ENCODE measurements around the gene BIRC5.

Gene BIRC5

DNA sequence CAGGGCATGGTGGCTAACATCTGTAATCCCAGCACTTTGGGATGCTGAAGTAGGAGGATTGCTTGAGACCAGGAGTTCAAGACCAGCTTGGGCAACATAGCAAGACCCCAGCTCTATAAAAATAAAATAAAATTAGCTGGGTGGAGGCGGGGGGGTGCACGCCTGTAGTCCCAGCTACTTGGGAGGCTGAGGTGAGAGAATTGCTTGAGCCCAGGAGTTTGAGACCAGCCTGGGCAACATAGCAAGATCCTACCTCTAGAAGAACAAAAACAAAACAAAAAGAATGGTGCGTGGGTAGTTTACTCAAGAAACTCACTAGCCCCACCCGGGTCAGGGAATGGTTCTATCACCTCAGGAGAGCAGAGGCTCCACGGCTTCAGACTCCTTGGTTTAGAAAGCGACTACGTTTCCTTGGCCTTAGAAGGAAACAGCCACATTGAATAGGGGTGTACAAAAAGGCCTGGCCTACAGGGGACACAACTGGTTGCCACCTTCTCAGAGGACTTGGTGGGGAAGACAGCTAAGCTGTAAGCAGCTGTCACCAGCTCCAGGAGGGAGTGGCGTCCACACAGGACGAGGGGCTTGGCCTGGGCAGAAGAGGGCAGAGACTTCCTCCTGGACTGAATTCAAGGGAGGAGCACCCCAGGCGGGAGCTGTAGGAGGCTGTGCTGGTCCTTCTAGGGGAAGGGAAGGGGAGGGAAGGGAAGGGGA lies 27.9 kb upstream of the BIRC5 start:
- peaks cover 32% of the 10 kb centered on the region for H3K4me1 ChIP-seq (ENCODE audit: control insufficient read depth, insufficient read depth, low read length)
- H3K9me3 ChIP-seq (replicated peaks; ENCODE audit: low read length): no peaks in the 10 kb centered on the region
- H3K9ac ChIP-seq (ENCODE audit: low read depth, low read length): peak overlapping the region; percentile 87
- no peaks in the 10 kb centered on the region for H3K27me3 ChIP-seq (ENCODE audit: control insufficient read depth, insufficient read depth, low read length)
- peak overlapping the region; percentile 99 for H3K4me2 ChIP-seq (ENCODE audit: low read length)
- peaks cover 13% of the 10 kb centered on the region for H3K36me3 ChIP-seq (ENCODE audit: insufficient read depth, low read length)
- peak overlapping the region; percentile 97 for H3K4me3 ChIP-seq (ENCODE audit: low read length)

DNA sequence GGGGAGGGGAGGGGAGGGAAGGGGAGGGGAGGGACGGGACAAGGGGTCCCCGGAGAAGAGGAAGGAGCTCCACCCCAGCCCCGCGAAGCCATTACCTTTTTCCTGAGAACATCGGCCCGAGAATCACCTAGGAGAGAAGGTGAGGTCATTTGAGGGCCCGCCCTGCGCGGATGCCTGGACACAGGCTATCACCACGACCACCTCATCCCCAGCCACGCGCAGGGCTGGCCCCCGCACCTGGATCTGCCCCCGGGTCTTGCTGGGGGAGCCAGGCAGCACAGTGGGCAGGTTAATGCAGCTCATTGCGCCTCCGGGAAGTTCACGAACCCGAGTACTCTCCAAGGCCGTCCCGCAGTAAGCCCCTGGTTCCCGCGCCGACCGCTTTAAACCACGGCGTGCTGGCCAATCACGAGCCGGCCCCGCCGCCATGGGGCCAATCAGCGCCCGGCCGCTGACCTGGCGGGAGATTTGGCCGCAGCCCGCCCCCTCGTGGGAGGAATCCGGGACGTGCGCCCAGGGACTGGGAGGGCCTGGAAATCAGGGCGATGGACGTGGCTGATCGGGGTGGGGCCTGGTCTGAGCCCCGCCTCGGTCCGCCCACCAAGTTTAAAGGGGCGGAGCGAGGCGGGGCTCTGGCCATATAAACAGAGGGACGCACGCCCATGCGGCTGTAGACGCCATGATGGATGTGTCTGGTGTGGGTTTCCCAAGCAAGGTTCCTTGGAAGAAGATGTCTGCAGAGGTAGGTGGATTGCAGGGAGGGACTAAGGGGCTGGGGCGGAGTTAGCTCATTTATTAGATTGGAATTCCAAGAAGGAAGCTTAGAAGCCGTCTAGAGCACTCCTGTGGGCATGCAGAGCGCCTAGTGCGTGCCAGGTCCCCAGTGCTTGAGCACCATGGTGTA lies 27.1 kb upstream of the BIRC5 start, which contains the start of the genes AFMID and TK1:
AFMID (plus strand) TSS at position 671 of the 904 bp plus-strand sequence; CDS start at position 680, 9 bp downstream.
TK1 (minus strand) TSS at position 361 of the 904 bp plus-strand sequence; CDS start at position 303, 58 bp downstream.
- peak within 1 kb of the TSS; percentile 99 for H3K4me2 ChIP-seq (ENCODE audit: low read length)
- H3K36me3 ChIP-seq (ENCODE audit: insufficient read depth, low read length): peaks cover 15% of the 10 kb centered on the region
- H3K9ac ChIP-seq (ENCODE audit: low read depth, low read length): peak within 1 kb of the TSS; percentile 87
- peaks cover 32% of the 10 kb centered on the region for H3K4me1 ChIP-seq (ENCODE audit: control insufficient read depth, insufficient read depth, low read length)
- no peaks in the 10 kb centered on the region for H3K27me3 ChIP-seq (ENCODE audit: control insufficient read depth, insufficient read depth, low read length)
- H3K4me3 ChIP-seq (ENCODE audit: low read length): peak within 1 kb of the TSS; percentile 97
- no peaks in the 10 kb centered on the region for H3K9me3 ChIP-seq (replicated peaks; ENCODE audit: low read length)

DNA sequence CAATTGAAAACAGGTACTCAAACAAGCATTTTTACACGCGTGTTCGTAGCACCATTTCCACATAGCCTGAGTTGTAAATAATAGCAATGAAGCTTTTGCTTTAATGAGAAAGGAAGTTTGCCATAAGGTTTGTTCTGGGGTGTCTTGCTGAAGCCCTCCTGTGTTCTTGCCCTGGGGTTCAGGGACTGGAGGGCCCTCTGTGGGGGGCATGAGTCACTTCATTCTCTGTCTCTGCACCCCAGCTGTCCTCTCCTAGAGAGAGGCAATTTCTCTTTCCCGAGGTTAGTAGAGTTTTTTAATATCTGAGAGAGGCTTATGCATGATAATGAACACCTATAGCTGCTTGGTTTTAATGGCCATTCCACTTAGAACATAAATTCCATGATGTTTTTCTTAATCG lies 17.3 kb upstream of the BIRC5 start:
- Histone ChIP-seq H3K4me3 (ENCODE audit: low read length) (no peak overlapping the region), H3K9me3 (replicated peaks; ENCODE audit: low read length) (no peaks in the 10 kb centered on the region), H3K27me3 (ENCODE audit: control insufficient read depth, insufficient read depth, low read length) (no peaks in the 10 kb centered on the region), H3K4me1 (ENCODE audit: control insufficient read depth, insufficient read depth, low read length) (no peaks in the 10 kb centered on the region), H3K9ac (ENCODE audit: low read depth, low read length) (no peak overlapping the region), H3K36me3 (ENCODE audit: insufficient read depth, low read length) (peaks cover 19% of the 10 kb centered on the region), H3K4me2 (ENCODE audit: low read length) (no peak overlapping the region)

DNA sequence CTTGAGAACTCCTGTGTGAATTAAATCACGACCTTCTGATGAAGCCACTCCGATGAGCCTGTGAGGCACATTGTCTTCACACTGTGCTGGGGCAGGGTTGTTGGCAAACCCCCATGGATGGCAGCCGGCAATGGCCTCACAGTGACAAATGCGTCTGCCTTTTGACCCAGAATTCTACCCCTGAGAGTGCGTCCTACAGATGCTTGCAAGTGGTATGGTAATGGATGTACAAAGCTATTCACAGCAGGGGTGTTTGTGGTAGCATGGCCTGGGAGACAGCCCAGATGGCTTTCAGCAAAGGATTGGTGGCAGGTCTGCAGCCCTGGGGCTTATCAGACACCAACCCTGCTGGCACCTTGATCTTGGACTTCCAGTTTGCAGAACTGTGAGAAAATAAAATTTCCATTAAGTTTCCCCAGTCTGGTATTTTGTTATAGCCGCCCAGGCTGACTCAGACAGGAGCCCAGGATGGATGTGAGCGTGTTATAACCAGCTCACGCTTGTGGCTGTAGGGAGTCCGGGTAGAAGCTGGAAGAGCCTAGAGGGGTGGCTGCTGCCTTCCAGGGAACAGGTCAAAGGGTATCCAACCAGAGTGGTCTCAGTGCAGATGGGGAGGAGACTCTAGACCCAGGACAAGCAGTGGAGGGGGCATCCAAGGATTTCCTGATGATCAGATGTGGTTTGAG lies 16.8 kb upstream of the BIRC5 start:
- Histone ChIP-seq H3K4me2 (ENCODE audit: low read length) (no peak overlapping the region), H3K4me3 (ENCODE audit: low read length) (no peak overlapping the region), H3K36me3 (ENCODE audit: insufficient read depth, low read length) (peaks cover 19% of the 10 kb centered on the region), H3K9ac (ENCODE audit: low read depth, low read length) (no peak overlapping the region), H3K4me1 (ENCODE audit: control insufficient read depth, insufficient read depth, low read length) (no peaks in the 10 kb centered on the region), H3K27me3 (ENCODE audit: control insufficient read depth, insufficient read depth, low read length) (no peaks in the 10 kb centered on the region), H3K9me3 (replicated peaks; ENCODE audit: low read length) (no peaks in the 10 kb centered on the region)

DNA sequence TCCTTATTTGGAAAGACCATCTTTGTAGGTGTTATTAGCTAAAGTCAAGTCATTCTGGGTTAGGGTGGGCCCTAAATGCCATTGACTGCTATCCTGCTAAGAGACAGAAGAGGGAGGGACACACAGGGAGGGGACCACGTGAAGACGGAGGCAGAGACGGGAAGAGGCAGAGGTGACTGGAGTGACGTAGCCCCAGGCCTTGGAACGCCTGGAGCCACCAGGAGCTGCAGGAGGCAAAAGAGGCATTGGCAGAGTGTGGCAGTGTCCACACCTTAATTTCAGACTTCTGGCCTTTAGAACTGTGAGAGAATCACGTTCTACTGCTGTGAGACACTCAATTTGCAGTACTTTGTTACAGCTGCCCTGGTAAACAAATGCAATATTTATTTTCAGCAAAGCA lies 13.6 kb upstream of the BIRC5 start:
- Histone ChIP-seq H3K4me1 (ENCODE audit: control insufficient read depth, insufficient read depth, low read length) (no peaks in the 10 kb centered on the region), H3K9me3 (replicated peaks; ENCODE audit: low read length) (no peaks in the 10 kb centered on the region), H3K27me3 (ENCODE audit: control insufficient read depth, insufficient read depth, low read length) (no peaks in the 10 kb centered on the region), H3K4me2 (ENCODE audit: low read length) (no peak overlapping the region), H3K36me3 (ENCODE audit: insufficient read depth, low read length) (peaks cover 30% of the 10 kb centered on the region), H3K9ac (ENCODE audit: low read depth, low read length) (no peak overlapping the region), H3K4me3 (ENCODE audit: low read length) (no peak overlapping the region)

DNA sequence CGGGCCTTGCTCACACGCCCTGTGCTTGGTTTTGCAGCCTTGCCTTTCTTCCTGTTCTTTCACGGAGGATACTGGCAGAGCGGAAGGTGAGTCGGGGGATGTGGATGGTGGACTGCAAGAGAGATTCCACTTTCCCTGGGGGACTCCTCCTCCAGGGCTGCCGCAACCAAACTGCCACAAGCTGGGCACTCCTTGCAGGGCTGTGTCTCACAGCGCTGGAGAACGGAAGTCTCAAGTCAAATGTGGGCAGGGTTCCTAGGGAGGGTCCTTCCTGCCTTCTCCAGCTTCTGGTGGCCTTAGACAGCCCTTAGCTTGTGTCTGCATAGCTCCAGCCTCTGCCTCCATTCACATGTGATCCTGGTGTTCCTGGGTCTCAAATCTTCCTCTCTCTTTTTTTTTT lies 11.4 kb upstream of the BIRC5 start:
- H3K9ac ChIP-seq (ENCODE audit: low read depth, low read length): no peak overlapping the region
- no peaks in the 10 kb centered on the region for H3K4me1 ChIP-seq (ENCODE audit: control insufficient read depth, insufficient read depth, low read length)
- H3K9me3 ChIP-seq (replicated peaks; ENCODE audit: low read length): no peaks in the 10 kb centered on the region
- no peak overlapping the region for H3K4me2 ChIP-seq (ENCODE audit: low read length)
- H3K36me3 ChIP-seq (ENCODE audit: insufficient read depth, low read length): peaks cover 16% of the 10 kb centered on the region
- H3K27me3 ChIP-seq (ENCODE audit: control insufficient read depth, insufficient read depth, low read length): no peaks in the 10 kb centered on the region
- H3K4me3 ChIP-seq (ENCODE audit: low read length): no peak overlapping the region

DNA sequence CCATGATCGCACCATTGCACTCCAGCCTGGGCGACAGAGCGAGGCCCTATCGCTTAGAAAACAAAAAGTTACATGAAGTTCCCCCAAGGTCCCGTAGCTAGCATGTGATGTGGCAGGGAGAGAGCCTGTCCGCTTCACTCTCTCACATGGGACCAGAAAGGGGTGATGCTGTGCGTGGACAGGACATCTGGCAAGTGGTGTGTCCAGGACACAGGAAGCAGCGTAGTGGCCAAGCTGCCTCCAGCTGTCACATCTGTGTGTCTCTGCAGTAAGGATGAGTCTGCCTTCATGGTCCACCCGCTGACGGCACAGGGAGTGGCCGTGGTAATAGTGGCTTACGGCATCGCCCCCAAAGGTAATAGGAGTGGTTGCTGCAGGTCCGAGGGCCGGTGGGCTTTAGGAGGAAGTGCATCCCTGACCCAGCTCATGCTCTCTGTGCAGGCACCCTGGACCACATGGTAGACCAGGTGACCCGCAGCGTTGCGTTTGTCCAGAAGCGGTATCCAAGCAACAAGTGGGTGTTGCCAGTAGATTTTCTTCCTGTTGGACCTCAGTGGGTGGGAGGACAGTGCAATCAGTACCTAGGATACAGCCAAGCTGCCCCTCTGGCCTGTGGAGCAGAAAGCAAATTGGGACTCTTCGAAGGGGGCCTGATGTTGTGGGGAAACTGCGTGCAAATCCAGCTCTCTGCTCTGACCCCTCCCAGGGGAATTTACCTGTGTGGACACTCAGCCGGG lies 9.5 kb upstream of the BIRC5 start:
- Histone ChIP-seq H3K4me3 (ENCODE audit: low read length) (no peak overlapping the region), H3K9me3 (replicated peaks; ENCODE audit: low read length) (no peaks in the 10 kb centered on the region), H3K27me3 (ENCODE audit: control insufficient read depth, insufficient read depth, low read length) (no peaks in the 10 kb centered on the region), H3K4me1 (ENCODE audit: control insufficient read depth, insufficient read depth, low read length) (no peaks in the 10 kb centered on the region), H3K36me3 (ENCODE audit: insufficient read depth, low read length) (peaks cover 18% of the 10 kb centered on the region), H3K4me2 (ENCODE audit: low read length) (no peak overlapping the region), H3K9ac (ENCODE audit: low read depth, low read length) (no peak overlapping the region)

DNA sequence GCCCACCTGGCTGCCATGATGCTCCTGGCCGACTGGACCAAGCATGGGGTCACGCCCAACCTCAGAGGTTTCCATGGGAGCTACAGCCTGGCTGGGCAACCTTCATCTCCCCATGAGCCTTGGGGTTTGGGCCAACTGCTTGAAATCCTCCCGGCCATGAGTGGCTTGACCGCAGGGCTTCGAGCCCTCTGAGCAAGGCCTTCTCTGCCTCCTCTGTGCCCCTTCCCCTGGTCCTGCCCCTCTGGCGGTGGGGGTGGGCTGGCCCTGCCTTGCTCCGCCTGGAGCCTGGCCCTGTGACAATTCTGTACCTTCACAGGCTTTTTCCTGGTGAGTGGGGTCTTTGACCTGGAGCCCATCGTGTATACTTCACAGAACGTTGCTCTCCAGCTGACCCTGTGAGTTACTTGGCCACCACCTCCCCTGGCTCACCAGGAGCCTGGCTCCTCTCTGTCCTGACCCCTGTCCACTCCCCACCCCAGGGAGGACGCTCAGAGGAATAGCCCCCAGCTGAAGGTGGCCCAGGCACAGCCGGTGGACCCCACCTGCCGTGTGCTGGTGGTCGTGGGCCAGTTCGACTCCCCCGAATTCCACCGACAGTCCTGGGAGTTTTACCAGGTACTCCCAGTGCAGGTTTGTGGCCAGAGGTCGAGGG lies 8.8 kb upstream of the BIRC5 start:
- H3K36me3 ChIP-seq (ENCODE audit: insufficient read depth, low read length): peaks cover 18% of the 10 kb centered on the region
- H3K4me1 ChIP-seq (ENCODE audit: control insufficient read depth, insufficient read depth, low read length): no peaks in the 10 kb centered on the region
- H3K4me3 ChIP-seq (ENCODE audit: low read length): no peak overlapping the region
- H3K9me3 ChIP-seq (replicated peaks; ENCODE audit: low read length): no peaks in the 10 kb centered on the region
- H3K9ac ChIP-seq (ENCODE audit: low read depth, low read length): no peak overlapping the region
- no peaks in the 10 kb centered on the region for H3K27me3 ChIP-seq (ENCODE audit: control insufficient read depth, insufficient read depth, low read length)
- no peak overlapping the region for H3K4me2 ChIP-seq (ENCODE audit: low read length)

DNA sequence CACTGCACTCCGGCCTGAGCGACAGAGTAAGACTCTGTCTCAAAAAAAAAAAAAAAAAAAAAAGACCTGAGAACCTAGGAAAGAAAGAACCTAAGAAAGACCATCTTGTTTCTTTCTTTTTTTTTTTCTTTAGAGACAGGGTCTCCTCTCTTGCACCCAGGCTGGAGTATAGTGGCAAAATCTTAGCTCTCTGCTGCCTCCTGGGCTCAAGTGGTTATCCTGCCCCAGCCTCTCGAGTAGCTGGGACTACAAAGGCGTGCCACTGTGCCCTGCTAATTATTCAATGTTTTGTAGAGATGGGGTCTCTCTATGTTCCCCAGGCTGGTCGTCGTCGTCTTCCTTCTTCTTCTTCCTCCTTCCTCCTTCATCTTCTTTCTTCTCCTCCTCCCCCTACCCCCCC lies 7.8 kb upstream of the BIRC5 start:
- no peak overlapping the region for H3K9ac ChIP-seq (ENCODE audit: low read depth, low read length)
- no peaks in the 10 kb centered on the region for H3K27me3 ChIP-seq (ENCODE audit: control insufficient read depth, insufficient read depth, low read length)
- H3K4me1 ChIP-seq (ENCODE audit: control insufficient read depth, insufficient read depth, low read length): no peaks in the 10 kb centered on the region
- H3K4me2 ChIP-seq (ENCODE audit: low read length): no peak overlapping the region
- H3K4me3 ChIP-seq (ENCODE audit: low read length): no peak overlapping the region
- H3K9me3 ChIP-seq (replicated peaks; ENCODE audit: low read length): no peaks in the 10 kb centered on the region
- peaks cover 18% of the 10 kb centered on the region for H3K36me3 ChIP-seq (ENCODE audit: insufficient read depth, low read length)

DNA sequence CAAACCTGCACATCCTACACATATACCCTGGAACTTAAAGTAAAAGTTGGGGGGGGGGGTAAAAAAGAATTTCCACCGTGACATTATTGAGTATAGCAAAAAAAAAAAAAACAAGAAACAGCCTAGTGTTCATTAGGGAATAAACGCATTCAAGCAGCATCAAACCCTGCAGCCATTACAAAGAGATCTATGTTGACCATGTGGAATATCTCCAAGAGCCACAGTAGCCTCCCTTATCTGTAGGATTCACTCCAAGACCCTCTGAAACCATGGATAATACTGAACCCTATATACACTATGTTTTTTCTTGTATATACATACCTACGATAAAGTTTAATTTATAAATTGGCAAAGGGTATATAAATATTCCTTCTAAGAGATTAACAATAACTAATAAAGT lies 5.6 kb upstream of the BIRC5 start:
- Histone ChIP-seq H3K36me3 (ENCODE audit: insufficient read depth, low read length) (peaks cover 18% of the 10 kb centered on the region), H3K4me2 (ENCODE audit: low read length) (no peak overlapping the region), H3K9me3 (replicated peaks; ENCODE audit: low read length) (no peaks in the 10 kb centered on the region), H3K27me3 (ENCODE audit: control insufficient read depth, insufficient read depth, low read length) (no peaks in the 10 kb centered on the region), H3K4me1 (ENCODE audit: control insufficient read depth, insufficient read depth, low read length) (no peaks in the 10 kb centered on the region), H3K9ac (ENCODE audit: low read depth, low read length) (no peak overlapping the region), H3K4me3 (ENCODE audit: low read length) (no peak overlapping the region)

Measured in skeletal muscle satellite cell (primary cell).